ENCODE results near the gene FAM3B.

FAM3B gene

DNA sequence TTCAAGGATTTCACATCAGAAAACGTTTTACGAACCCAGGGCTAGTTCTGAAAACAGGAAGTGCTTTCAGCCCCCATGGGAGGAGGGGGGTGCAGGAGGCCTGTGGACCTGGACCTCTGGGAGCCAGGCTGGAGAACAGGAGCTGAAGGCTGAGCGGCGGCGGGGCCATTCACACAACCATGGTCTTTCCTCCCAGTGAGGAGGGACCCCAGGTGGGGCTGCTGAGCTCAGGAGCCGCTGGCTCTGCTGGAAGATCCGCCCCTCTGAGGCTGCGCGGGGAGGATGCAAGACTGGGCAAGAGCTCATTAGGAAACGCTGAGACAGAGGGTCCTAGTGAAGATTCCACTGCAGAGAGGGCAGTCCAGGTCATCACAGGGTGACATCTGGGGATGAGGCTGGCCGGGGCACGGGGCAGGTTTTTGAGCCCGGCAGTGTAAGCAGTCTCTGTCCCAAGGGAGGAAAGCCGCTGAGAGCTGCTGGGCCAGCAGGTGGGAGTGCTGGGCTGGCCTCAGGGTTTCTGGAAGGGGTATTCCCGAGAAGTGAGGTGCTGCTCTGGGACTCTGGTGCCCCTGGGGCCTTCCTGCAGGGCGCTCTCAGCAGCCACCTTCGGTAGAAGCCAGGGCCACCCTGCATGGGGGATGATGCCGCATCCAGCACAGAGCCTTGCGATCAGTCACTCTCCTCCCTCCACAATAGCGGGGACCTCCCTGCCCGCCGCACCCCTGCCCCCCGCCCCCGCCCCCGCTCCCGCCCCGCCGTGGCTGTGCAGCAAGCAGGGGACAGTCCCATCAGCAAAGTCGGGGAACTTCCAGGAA is 52.7 kb downstream of the FAM3B start:
- DNase-seq: peak in 1 of 2 donors; percentile 22

DNA sequence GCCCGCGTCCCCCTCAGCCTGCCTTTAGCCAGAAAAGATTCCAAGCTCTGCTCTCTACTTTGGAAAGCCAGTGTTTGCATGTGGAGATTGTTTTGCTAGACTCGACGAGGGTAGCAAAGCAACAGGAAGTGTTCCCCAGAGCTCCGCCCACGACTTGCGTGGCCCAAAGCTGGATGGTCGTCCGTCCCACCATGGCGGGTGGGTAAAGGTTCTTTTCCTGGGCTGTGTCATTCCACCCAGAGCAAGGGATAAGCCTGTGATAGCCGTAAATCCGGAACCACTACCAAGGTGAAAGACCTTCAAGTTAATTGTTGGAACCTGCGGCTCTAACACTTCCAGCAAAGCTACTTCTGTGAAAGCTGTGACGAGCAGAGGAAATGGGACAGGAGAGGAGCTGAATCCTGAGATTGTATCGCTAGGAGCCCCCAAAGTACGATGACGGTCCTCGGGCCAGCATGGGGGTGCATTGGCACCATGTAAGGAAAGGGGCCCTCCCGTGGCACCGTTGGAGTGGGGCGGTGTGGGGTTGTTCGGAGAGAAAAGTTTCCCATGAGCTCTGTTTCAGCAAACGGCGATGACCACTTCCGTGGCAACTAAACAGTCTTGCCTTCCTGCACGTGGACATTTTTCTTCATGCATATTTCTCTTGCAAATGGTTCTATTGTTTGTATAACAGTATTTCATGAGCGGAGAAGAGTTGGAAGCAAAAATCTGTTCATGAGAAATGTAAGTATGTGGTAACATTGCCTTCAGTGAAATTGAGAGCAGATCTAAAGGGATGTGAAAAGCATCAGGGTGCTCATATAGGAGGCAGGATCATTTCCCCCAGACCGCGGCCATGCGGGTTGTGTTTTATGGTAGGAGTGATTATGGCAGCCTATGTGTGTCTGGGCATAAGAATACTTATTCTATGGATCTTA is 53.6 kb downstream of the FAM3B start:
- peak in 1 of 2 donors; percentile 24 for DNase-seq

- no peak for DNase-seq
These were observed 54.5 kb downstream of the FAM3B start for GRCh38 chr21:41370840-41371684.

DNA sequence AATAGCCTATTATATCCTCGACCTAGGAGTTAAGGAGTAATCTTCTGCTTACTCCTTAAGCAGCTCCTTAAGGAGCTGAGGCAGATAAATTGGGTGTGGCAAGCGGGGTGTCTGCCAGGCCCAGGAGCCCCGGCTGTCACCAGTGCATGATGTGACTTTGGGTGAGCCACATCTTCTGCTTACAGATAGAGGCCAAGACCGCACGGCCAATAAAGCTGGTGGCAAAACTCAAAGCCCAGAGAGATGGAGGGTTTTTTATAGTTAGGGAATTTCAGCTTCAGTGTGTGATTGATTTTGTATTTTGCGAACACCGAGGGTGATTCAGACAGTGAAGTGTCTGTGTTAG is 55.1 kb downstream of the FAM3B start:
- DNase-seq: no peak

DNA sequence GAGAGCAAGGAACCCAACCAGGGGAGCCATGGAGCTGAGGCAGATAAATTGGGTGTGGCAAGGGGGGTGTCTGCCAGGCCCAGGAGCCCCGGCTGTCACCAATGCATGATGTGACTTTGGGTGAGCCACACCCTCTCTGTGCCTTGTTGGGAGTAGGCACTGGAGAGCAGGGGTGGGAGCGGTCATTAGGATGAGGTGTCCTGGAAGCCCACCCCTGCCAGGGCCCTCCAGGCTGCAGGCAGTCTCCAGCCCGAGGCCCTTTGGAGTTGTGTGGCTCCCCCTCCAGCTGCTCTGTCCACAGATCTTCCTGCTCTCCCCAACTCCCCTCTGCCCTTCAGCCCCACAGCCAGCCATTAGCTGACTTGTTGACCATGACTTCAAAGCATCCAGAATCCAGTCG is 56.7 kb downstream of the FAM3B start:
- no peak for DNase-seq

- no peak for DNase-seq
These were observed 57.2 kb downstream of the FAM3B start for GRCh38 chr21:41373763-41374162.

DNA sequence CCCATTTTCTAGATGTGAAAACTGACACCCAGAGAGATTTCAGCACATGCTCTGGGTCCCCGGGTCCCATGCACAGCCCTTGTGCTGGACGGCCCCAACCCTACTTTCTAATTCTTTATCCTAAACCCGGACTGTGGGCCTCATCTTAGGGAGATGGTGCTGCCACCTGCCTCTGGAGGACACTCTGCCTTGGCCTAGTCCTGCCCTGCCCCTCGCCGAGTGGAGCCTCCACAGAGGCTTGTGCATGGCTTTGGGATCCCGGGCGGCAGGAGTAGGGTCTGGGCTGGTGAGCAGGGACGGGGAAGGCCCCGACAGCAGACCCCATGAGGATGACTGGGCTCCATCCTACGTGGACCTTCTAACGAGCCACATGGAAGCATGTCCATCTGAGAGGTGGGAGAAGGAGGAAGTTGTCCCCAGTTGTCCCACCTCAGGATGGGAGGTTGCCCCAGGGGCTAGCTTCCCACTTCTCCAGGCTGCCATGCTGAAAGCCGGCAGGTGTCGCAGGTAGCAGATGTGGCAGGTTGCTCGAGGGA is 57.6 kb downstream of the FAM3B start:
- DNase-seq: no peak

DNA sequence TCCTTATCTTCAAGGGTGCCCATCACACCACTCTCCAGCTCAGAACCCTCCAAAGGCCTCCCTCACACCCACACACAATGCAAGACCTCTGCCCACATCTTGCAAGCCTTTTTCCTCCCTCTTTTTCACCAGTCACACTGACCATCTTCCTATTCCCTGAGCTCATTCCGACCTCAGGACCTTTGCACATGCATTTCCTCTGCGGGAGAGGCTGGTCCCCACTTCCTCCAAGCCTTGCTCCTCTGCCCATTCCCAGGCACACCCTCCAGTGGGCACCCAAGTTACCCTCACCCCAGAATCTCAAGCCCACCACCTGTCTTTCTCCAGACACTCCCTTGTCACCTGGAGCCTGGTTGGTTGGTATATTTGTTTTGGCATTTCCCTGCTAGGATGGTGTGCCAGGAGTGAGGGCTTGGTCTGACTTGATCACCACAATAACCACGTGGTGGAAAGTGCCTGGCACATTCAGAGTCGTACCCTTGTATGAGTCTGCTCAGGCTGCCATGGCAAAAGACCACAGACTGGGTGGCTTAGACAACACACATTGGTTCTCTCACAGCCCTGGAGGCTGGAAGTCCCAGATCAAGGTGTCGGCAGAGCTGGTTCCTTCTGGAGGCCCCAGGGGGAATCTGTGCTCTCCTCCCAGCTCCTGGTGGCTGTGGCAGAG is 58.4 kb downstream of the FAM3B start:
- DNase-seq: peak in 1 of 2 donors; percentile 17

- no peak for DNase-seq
These were observed 59.3 kb downstream of the FAM3B start for GRCh38 chr21:41375875-41376274.

- DNase-seq: no peak
These were observed 61.1 kb downstream of the FAM3B start for GRCh38 chr21:41377715-41378114.

DNA sequence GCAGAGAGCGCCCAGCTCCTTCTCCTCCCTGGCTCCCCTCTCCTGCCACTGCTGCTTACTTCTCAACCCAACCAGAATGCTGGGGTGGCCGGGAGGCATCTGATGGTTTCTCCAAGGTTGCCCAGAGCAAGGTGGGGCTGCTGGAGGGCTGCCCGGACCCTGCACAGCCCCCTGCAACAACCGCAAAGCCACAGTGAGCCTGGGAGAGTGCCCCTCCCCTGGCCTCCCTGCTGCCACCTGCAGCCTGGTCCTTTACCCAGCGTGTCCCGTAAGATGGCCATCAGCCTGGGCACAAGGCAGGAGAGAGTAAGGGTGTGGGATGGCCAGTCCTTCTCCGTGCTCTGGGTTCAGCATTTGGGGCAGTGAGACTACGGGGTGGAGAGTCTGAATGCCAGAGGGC is 62.2 kb downstream of the FAM3B start:
- no peak for DNase-seq

DNA sequence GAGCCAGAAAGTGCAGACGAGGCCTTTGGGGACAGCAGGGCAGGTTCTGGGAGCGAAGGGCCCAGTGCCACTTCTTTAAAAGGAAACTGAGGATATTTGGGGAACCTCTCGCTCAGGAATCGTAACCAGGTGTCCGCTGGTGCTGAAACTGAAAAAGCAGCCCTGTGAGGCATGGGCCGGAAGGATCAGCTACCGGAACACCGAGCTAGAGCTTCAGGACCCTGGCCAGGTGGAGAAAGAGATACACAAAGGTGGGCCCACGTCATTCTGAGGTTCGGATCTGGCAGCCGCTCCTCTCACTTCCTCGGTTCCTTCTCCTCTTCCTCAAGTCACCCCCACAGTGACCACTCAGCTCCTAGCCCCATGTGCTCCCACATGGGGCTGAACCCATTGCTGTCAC is 63.3 kb downstream of the FAM3B start:
- no peak for DNase-seq

GRCh38 chr21:41381731-41382130 is 65.1 kb downstream of the FAM3B start:
- no peak for DNase-seq

GRCh38 chr21:41387042-41387819 is 70.6 kb downstream of the FAM3B start:
- DNase-seq: no peak

DNA sequence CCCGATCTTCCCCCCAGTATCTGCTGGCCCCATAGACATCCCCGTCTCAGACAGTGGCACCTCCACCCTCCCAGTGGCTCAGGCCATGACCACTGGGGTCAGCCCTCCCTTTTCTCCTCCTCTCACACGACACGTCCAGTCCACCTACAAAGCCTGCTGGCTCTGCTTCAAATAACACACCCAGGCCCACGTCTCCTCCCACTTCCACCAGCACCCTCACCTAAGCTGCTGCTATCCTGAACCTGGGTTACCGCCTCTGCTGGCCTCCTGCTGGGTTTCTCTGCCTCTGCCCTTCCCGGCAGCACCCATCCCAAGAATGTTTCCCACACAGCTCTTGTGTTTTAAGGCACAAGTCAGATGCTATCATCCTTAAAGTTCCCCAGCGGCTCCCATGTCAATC is 71.2 kb downstream of the FAM3B start:
- DNase-seq: no peak

- DNase-seq: no peak
These were observed 71.7 kb downstream of the FAM3B start for GRCh38 chr21:41388259-41388658.

DNA sequence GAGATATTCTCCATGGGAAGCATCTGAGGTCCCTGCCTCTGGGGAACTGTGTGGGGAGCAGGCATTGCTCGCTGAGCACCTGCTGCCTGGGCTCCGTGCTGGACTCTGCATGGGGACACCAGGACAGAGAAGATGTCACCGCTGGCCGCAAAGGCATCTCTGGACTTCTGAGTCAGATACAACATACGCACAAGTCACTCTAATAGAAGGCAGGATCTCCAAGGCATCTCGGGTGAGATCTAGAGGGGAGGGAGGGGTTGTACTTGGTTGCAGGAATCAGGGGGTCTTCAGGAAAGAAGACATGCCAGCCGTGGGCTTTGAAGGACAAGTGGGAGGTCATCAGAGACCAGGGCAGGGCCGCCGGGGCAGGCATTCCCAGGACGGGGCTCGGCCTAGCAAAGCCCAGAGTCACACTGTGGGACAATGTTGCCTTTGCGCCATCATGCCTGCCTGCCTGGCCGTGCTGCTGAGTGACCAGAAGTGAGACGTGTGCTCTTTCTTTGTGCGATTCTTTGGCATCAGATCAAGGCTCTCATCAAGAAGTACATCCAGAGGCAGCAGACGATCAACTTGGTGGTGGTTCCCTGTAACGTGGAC is 73.5 kb downstream of the FAM3B start:
- DNase-seq: no peak

DNA sequence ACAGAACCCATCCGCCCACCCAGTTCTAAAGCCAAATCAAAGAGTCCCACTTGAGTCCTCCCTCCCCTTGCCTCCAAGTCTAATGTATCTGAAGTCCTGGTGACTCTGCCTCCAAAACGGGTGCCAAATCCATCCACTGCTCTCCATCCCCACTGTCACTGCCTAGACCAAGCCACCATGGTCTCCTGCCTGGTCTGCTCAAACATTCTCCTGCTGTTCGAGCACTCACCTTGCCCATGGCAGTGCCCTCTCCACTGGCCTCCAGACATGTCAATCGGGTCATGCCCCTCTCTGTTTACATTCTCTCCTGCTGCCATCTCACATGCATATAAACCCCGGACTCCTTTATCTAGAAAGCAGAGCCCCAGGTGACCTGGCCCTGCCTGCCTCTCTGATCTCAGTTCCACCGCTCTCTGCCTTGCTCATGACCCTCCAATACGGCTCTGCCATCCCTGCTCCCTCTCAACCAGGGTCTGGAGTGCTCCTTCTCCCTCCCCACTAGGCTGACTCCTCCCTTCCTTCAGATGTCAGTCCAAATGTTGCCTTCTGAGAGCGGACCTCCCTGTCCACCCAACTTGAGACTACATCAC is 77.4 kb downstream of the FAM3B start:
- DNase-seq: no peak

DNA sequence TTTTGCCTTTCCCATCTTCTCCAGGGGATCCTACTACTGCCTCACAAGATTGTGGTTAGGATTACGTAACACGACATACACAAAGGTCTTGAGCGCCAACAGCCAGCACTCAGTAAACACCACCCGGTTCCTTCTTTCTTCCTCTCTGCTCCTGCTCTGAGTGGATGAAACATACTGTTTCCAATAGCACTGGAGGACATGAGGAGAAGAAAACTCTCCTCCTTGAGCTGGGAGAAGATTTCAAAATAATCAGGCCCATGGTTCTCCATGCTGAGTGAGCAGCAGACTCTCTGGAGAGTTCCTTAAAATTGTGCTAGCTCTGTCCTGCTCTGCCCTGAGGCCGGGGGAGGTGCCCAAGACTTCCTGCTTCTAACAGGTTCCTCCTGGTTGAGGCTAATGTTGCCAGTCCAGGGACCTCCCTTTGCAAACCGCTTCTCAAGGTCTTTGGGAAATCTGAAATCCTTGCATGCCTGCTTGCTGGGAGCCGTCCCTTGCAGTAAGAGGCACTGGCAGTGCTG is 80.0 kb downstream of the FAM3B start:
- DNase-seq: no peak

DNA sequence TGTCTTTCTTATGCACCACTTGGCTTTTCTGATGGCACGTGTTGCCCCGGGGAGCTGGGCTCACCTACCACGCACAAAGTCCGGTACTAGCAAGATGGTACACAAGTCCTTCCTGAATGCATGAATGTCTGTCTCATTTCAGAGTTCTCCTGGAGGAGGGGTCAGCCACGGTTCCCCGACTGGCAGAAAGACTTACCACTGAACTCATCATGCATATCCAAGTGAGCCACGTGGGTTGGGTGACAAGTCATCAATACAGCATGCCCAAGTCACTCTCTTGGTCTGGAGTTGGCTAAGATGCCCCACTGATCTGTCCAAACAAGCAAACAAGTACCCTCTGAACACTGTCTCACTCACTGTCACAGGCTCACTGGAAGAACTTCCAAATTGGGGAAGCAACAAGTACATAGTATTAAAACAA is 80.9 kb downstream of the FAM3B start:
- no peak for DNase-seq

Measured in stimulated activated CD4-positive, alpha-beta T cell treated with anti-CD3 and anti-CD28 coated beads, Interleukin-2, amount 100 ng/mL, for 48 hours (primary cell).